22Rv1 (cell line): ENCODE results near the gene FZD8.

Source experiments
- H3K27ac ChIP-seq: fragments of 450-650 bp; 2 replicates; pipeline ENCODE4 v1.5.1; 2017
- CTCF ChIP-seq: fragments of 450-650 bp; IDR thresholded peaks from 2 replicates; pipeline ENCODE4 v1.5.1; 2017; ENCODE audit warnings: mild to moderate bottlenecking
- ZFX ChIP-seq: fragments of 450-650 bp; IDR thresholded peaks from 2 replicates; pipeline ENCODE4 v1.6.1; 2017; ENCODE audit warnings: antibody characterized with exemption, borderline replicate concordance

The FZD8 gene

DNA sequence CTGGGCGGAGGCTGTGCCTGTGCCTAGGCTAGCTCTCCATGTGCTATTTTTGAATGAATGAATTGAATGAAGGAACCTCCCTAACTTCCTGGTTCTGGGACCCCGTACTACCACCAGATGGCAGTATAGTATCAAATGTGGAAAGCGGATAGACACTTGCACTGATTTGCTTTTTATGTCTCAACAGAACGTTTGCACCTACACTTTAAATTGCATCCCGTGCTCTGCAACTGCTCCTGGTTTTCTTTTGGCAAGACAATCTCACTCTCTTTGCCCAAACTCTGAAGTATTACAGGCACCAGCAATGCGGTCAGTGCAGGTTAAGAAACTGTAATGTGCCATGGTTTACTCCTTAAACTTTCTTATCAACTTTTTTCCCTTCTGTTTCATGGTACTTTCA lies 6.5 kb downstream of the FZD8 start:
- H3K27ac ChIP-seq: peak overlapping the region; percentile 54
- TF ChIP-seq ZFX: no peak
- TF ChIP-seq CTCF: peak; percentile 84

DNA sequence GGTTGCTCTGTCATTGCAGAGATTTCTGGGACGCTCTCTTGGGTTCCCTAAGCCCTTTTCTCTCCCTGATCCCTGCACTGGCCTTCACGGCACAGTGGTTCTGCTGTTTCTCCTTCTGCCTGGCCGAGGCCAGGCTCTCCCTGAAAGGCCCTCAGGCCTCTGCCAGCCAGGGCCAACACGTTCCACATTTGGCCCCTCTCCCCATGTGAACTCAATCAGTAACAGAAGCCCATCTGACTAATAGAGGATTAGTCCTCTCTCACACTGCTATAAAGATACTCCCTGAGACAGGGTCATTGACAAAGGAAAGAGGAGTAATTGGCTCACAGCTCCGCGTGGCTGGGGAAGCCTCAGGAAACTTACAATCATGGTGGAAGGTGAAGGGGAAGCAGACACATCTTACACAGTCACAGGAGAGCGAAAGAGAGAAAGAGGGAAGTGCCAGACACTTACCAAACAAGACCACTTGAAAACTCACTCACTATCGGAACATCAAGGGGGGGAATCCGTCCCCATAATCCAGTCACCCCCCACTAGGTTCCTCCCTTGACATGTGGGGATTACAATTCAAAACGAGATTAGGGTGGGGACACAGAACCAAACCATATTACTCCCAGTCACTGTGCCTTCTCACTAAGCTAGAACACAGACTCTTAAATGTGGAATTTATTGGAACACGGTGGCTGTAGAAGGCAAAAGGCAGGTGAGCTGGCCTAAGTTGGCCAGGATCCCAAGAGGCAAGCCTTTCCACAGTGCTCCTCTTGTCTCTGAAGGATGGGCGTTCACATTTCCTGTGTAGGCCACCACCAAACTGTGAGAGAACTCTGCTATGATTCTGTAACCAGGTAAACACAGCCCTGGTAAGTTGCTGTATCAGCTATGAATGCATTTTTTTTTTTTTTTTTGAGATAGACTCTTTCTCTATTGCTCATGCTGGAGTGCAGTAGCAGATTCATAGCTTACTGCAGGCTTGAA lies 8.8 kb downstream of the FZD8 start:
- no peak overlapping the region for H3K27ac ChIP-seq
- no peak for TF ChIP-seq CTCF
- no peak for TF ChIP-seq ZFX

DNA sequence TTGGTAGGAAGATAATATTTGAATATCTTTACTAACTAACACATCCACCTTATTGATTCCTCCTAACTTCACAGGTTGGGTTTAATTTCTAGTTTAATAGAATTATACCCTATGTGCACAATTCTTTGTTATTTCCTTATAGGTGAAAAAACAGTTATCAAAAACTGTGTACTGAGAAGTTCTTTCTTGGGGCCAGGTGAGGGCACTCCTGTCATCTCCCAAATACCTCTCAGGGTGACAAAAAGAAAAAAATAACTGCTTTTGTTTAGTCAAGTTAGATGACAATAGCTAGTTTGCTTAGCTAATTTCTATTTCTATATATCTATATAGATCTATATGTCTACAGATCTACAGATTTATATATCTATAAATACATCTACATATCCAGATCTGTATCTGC lies 10.1 kb downstream of the FZD8 start:
- H3K27ac ChIP-seq: no peak overlapping the region
- TF ChIP-seq CTCF (peak; percentile 39), ZFX (no peak)

- TF ChIP-seq ZFX (no peak), CTCF (no peak)
- no peak overlapping the region for H3K27ac ChIP-seq
Observed at GRCh38 chr10:35631404-35631803, 10.7 kb downstream of the FZD8 start.

GRCh38 chr10:35626971-35627507 lies 15.1 kb downstream of the FZD8 start:
- H3K27ac ChIP-seq: no peak overlapping the region
- TF ChIP-seq ZFX: no peak
- no peak for TF ChIP-seq CTCF

- H3K27ac ChIP-seq: no peak overlapping the region
- TF ChIP-seq CTCF (no peak), ZFX (no peak)
Observed at GRCh38 chr10:35614312-35614711, 27.8 kb downstream of the FZD8 start.

- TF ChIP-seq ZFX (no peak), CTCF (peak; percentile 41)
Observed at GRCh38 chr10:35613597-35614226, 28.4 kb downstream of the FZD8 start.

More at GRCh38 chr10:35613597-35614226, 28.4 kb downstream of the FZD8 start:
- H3K27ac ChIP-seq: no peak overlapping the region
